GM12874 (cell line): ENCODE results near the gene CPA5.

ENCODE experiments used
- CTCF ChIP-seq: IDR thresholded peaks from 2 replicates; pipeline ENCODE4 v1.5.1; 2011; ENCODE audit warnings: low read depth, mild to moderate bottlenecking, control low read depth, low read length, moderate library complexity; ENCODE audit not compliant: insufficient read depth

Gene CPA5

GRCh38 chr7:130409067-130409711, 64.6 kb downstream of the CPA5 start:
- no peak for TF ChIP-seq CTCF

- TF ChIP-seq CTCF, result no peak
Observed at GRCh38 chr7:130409712-130410072, 65.1 kb downstream of the CPA5 start.

GRCh38 chr7:130410868-130411541, 66.4 kb downstream of the CPA5 start:
- no peak for TF ChIP-seq CTCF

- no peak for TF ChIP-seq CTCF
Observed at GRCh38 chr7:130413201-130413600, 68.6 kb downstream of the CPA5 start.

GRCh38 chr7:130415006-130415405, 70.4 kb downstream of the CPA5 start:
- TF ChIP-seq CTCF, result no peak

GRCh38 chr7:130417213-130417612, 72.6 kb downstream of the CPA5 start:
- no peak for TF ChIP-seq CTCF

- no peak for TF ChIP-seq CTCF
Observed at GRCh38 chr7:130418306-130418705, 73.7 kb downstream of the CPA5 start.
